Epithelial cell of esophagus (primary cell): ENCODE measurements around the gene MAPK13.

Source experiments
- DNase-seq: peaks from one replicate; pipeline ENCODE4 v3.0.0; 2010; ENCODE audit warnings: low read depth
- H3K4me3 ChIP-seq: 2 replicates; pipeline ENCODE4 v1.5.1; 2011; ENCODE audit warnings: mild to moderate bottlenecking, low read length, control low read depth
- CTCF ChIP-seq: IDR thresholded peaks from 2 replicates; pipeline ENCODE4 v1.5.1; 2011; ENCODE audit warnings: low read depth, mild to moderate bottlenecking, low read length, control low read depth, inconsistent platforms; ENCODE audit not compliant: insufficient read depth; ENCODE audit errors: missing control alignments

MAPK13 gene

GRCh38 chr6:36133912-36134311 lies 3.6 kb downstream of the MAPK13 start:
- DNase-seq = no peak
- H3K4me3 ChIP-seq = no peak overlapping the region
- TF ChIP-seq CTCF = no peak

GRCh38 chr6:36135053-36135731 lies 4.9 kb downstream of the MAPK13 start:
- TF ChIP-seq CTCF = no peak
- no peak overlapping the region for H3K4me3 ChIP-seq
- no peak for DNase-seq

- no peak overlapping the region for H3K4me3 ChIP-seq
- DNase-seq = no peak
- TF ChIP-seq CTCF = no peak
Observed at GRCh38 chr6:36136034-36136433, 5.7 kb downstream of the MAPK13 start.

- H3K4me3 ChIP-seq = no peak overlapping the region
- no peak for TF ChIP-seq CTCF
- no peak for DNase-seq
Observed at GRCh38 chr6:36136551-36136950, 6.2 kb downstream of the MAPK13 start.

- no peak for DNase-seq
Observed at GRCh38 chr6:36138667-36139066, 8.4 kb downstream of the MAPK13 start.

GRCh38 chr6:36139431-36139830 lies 9.1 kb downstream of the MAPK13 start:
- DNase-seq = no peak
- no peak overlapping the region for H3K4me3 ChIP-seq
- TF ChIP-seq CTCF = peak; percentile 26

More at GRCh38 chr6:36138667-36139066, 8.4 kb downstream of the MAPK13 start:
- TF ChIP-seq CTCF = no peak
- no peak overlapping the region for H3K4me3 ChIP-seq

- no peak for DNase-seq
- no peak overlapping the region for H3K4me3 ChIP-seq
- TF ChIP-seq CTCF = no peak
Observed at GRCh38 chr6:36139991-36140710, 9.8 kb downstream of the MAPK13 start.
